Epidermal melanocyte (primary cell): Measurements from ENCODE around the gene GPR12.

Source experiments
- DNase-seq: peaks from one replicate; pipeline ENCODE4 v3.0.0; 2011; ENCODE audit warnings: low spot score; ENCODE audit not compliant: insufficient read length

GPR12 gene

DNA sequence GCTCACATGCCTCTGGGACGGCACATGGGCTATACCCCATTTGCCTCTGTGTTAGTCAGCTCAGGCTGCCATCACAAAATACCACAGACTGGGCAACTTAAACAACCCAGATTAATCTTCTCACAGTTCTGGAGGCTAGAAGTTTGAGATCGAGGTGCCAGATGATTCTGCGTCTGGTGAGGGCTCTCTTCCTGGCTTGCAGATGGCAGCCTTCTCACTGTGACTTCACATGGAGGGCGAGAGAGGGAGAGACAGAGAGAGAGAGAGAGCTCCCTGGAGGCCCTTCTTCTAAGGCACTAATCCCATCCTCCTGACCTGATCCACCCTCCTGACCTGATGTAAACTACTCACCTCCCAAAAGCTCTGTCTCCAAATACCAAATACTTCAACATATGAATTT lies 55.0 kb downstream of the GPR12 start:
- no peak for DNase-seq
